GDM1 (cell line): ENCODE results near the gene NSUN5.
"Not testable (repeated sequence)": the region's sequence is repeated elsewhere in the genome, so short reads cannot be mapped to it uniquely, and the experiment has no call there.

ENCODE experiments used
- DNase-seq: peaks from one replicate; lab custom pipeline; 2025; lab: John Stamatoyannopoulos, UW

Gene NSUN5

GRCh38 chr7:73325424-73325823 lies 16.8 kb upstream of the NSUN5 start:
- DNase-seq = not testable (repeated sequence)

- DNase-seq = not testable (repeated sequence)
These were observed 15.6 kb upstream of the NSUN5 start for GRCh38 chr7:73324081-73324845.

- not testable (repeated sequence) for DNase-seq
These were observed 14.9 kb upstream of the NSUN5 start for GRCh38 chr7:73323434-73324080.

- DNase-seq = not testable (repeated sequence)
These were observed 11.4 kb upstream of the NSUN5 start for GRCh38 chr7:73320009-73320408.

GRCh38 chr7:73319541-73319940 lies 10.9 kb upstream of the NSUN5 start:
- DNase-seq = not testable (repeated sequence)

GRCh38 chr7:73318656-73319204 lies 10.1 kb upstream of the NSUN5 start:
- not testable (repeated sequence) for DNase-seq

GRCh38 chr7:73316521-73316920 lies 7.9 kb upstream of the NSUN5 start:
- no peak for DNase-seq

GRCh38 chr7:73314271-73314670 lies 5.6 kb upstream of the NSUN5 start:
- no peak for DNase-seq

- no peak for DNase-seq
These were observed 4.9 kb upstream of the NSUN5 start for GRCh38 chr7:73313521-73313906.

- DNase-seq = no peak
These were observed 4.3 kb upstream of the NSUN5 start for GRCh38 chr7:73312831-73313520.

- not testable (repeated sequence) for DNase-seq
These were observed 2.8 kb upstream of the NSUN5 start for GRCh38 chr7:73311421-73311820.

- no peak for DNase-seq
These were observed 457 bp downstream of the NSUN5 start for GRCh38 chr7:73308074-73308664.

- no peak for DNase-seq
These were observed 1.2 kb downstream of the NSUN5 start for GRCh38 chr7:73307436-73307835.

GRCh38 chr7:73304612-73305387 lies 3.8 kb downstream of the NSUN5 start:
- DNase-seq = not testable (repeated sequence)

- no peak for DNase-seq
These were observed 4.6 kb downstream of the NSUN5 start for GRCh38 chr7:73304071-73304470.

GRCh38 chr7:73303546-73303945 lies 5.1 kb downstream of the NSUN5 start:
- DNase-seq = no peak

- DNase-seq = not testable (repeated sequence)
These were observed 5.8 kb downstream of the NSUN5 start for GRCh38 chr7:73302846-73303245.

GRCh38 chr7:73301108-73301507 lies 7.5 kb downstream of the NSUN5 start:
- not testable (repeated sequence) for DNase-seq

- DNase-seq = not testable (repeated sequence)
These were observed 8.8 kb downstream of the NSUN5 start for GRCh38 chr7:73299812-73300211.

- DNase-seq = not testable (repeated sequence)
These were observed 10.9 kb downstream of the NSUN5 start for GRCh38 chr7:73297706-73298105.

GRCh38 chr7:73297235-73297634 lies 11.4 kb downstream of the NSUN5 start:
- not testable (repeated sequence) for DNase-seq
